Choroid plexus epithelial cell (primary cell): ENCODE results near the gene CTTN.

Source experiments
- DNase-seq: peaks from one replicate; pipeline ENCODE4 v3.0.0-alpha.2; 2010; ENCODE audit warnings: low read depth
- H3K4me3 ChIP-seq: 2 replicates; pipeline ENCODE4 v1.5.1; 2011; ENCODE audit warnings: low read depth, mild to moderate bottlenecking, control low read depth, low read length, moderate library complexity
- TF ChIP-seq, protein P1 (sequence below): conservative IDR thresholded peaks from 2 replicates; pipeline ENCODE4 v1.5.1; 2011; ENCODE audit warnings: low read depth, mild to moderate bottlenecking, control low read depth, inconsistent platforms, low read length, moderate library complexity

CTTN gene

GRCh38 chr11:70364745-70365543 is 33.4 kb upstream of the CTTN start:
- peak; percentile 20 for DNase-seq
- TF ChIP-seq, protein P1, sequence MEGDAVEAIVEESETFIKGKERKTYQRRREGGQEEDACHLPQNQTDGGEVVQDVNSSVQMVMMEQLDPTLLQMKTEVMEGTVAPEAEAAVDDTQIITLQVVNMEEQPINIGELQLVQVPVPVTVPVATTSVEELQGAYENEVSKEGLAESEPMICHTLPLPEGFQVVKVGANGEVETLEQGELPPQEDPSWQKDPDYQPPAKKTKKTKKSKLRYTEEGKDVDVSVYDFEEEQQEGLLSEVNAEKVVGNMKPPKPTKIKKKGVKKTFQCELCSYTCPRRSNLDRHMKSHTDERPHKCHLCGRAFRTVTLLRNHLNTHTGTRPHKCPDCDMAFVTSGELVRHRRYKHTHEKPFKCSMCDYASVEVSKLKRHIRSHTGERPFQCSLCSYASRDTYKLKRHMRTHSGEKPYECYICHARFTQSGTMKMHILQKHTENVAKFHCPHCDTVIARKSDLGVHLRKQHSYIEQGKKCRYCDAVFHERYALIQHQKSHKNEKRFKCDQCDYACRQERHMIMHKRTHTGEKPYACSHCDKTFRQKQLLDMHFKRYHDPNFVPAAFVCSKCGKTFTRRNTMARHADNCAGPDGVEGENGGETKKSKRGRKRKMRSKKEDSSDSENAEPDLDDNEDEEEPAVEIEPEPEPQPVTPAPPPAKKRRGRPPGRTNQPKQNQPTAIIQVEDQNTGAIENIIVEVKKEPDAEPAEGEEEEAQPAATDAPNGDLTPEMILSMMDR: no peak
- no peak overlapping the region for H3K4me3 ChIP-seq

DNA sequence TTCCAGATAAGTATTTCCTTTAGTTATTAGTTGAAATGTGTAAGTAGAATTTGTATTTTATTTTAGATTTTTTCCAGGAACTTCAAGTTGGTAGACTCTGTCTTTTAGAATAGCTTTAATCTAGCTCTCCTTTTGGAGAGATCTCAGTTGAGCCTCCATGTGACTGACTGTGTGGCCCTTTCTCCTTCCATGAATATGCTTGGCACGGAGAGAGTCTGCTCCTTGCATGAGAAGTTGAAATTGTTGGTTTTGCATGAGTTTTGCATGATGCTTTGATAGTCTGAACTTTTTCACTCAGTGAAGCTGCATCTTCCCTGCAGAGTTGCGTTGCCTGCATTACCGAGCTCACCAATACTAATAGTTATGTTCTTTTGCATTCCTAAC is 32.8 kb upstream of the CTTN start:
- no peak overlapping the region for H3K4me3 ChIP-seq
- TF ChIP-seq, protein P1: no peak
- DNase-seq: no peak

GRCh38 chr11:70367071-70367470 is 31.3 kb upstream of the CTTN start:
- DNase-seq: peak; percentile 79
- TF ChIP-seq, protein P1: peak; percentile 37
- H3K4me3 ChIP-seq: no peak overlapping the region

DNA sequence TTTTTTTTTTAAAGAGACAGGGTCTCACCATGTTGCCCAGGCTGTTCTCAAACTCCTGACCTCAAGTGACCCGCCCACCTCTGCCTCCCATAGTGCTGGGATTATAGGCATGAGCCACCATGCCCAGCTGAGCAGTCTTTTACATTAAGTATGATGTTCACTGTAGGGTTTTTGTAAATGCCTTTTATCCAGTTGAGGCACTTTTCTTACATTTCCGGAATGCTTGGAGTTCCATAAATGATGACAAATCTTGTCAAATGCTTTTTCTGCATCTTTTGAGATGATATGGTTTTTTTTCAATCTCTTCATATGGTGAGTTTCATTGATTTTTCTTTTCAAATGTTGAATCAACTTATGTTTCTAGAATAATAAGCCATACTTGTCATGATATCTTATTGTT is 29.4 kb upstream of the CTTN start:
- H3K4me3 ChIP-seq: no peak overlapping the region
- no peak for DNase-seq
- TF ChIP-seq, protein P1: no peak

DNA sequence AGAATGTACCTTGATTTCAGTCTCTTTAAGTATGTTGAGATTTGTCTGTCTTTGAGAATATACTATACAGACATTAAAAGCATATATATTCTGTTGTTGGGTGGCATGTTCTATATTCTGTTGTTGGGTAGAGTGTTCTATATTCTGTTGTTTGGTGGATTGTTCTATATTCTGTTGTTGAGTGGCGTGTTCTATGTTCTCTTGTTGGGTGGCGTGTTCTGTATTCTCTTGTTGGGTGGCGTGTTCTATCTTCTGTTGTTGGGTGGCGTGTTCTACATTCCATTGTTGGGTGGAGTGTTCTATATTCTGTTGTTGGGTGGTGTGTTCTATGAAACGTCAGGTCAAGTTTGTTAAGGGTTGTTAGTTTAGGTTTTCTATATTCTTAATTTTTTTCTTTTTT is 27.1 kb upstream of the CTTN start:
- TF ChIP-seq, protein P1: no peak
- DNase-seq: no peak
- H3K4me3 ChIP-seq: no peak overlapping the region

DNA sequence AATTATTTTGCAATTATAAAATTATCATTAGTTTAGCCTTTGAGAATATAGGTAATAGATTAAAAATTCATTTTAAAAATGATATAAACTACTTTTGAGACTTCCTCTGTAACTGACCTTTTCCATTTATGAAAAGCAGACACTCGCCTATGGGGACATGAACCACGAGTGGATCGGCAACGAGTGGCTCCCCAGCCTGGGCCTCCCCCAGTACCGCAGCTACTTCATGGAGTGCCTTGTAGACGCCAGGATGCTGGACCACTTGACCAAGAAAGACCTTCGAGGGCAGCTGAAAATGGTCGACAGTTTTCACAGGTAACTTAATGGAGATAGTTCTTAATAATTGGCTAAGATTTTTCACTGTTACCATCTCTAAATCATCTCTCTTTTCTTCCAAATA is 26.3 kb upstream of the CTTN start:
- DNase-seq: no peak
- no peak overlapping the region for H3K4me3 ChIP-seq
- TF ChIP-seq, protein P1: no peak

DNA sequence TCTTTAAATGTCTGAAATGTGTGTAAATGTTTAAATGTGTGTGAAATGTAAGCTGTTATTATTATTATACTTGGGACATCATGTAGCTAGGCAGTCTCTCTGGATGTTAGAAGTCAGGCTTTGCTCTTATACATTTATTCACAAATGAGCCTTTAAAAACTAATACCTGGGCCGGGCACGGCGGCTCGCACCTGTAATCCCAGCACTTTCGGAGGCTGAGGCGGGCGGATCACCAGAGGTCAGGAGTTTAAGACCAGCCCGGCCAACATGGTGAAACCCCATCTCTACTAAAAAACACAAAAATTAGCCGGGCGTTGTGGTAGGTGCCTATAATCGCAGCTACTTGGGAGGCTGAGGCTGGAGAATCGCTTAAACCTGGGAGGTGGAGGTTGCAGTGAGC is 21.7 kb upstream of the CTTN start:
- TF ChIP-seq, protein P1: no peak
- no peak overlapping the region for H3K4me3 ChIP-seq
- DNase-seq: no peak
